Trophoblast cell (in vitro differentiated cells and primary cell): ENCODE data around the gene ARPC4.

ENCODE experiments used
- DNase-seq, 2 donors: peaks; one replicate each; pipeline ENCODE4 v3.0.0-alpha.2; 2016
- H2AFZ ChIP-seq: 2 replicates; pipeline ENCODE4 v1.6.1; 2013; ENCODE audit warnings: low read length, moderate library complexity, mild to moderate bottlenecking; ENCODE audit not compliant: insufficient read depth, poor library complexity
- H2AK5ac ChIP-seq: 2 replicates; pipeline ENCODE4 v1.6.1; 2013; ENCODE audit warnings: mild to moderate bottlenecking, low read length
- H2BK120ac ChIP-seq: 2 replicates; pipeline ENCODE4 v1.6.1; 2013; ENCODE audit warnings: low read length, mild to moderate bottlenecking, moderate library complexity; ENCODE audit not compliant: insufficient read depth, poor library complexity
- H2BK12ac ChIP-seq: 2 replicates; pipeline ENCODE4 v1.6.1; 2013; ENCODE audit warnings: mild to moderate bottlenecking, low read length, moderate library complexity
- H2BK5ac ChIP-seq: 2 replicates; pipeline ENCODE4 v1.6.1; 2013; ENCODE audit warnings: low read length, low read depth, moderate library complexity, mild to moderate bottlenecking; ENCODE audit not compliant: poor library complexity
- H3K14ac ChIP-seq: 2 replicates; pipeline ENCODE4 v1.6.1; 2013; ENCODE audit warnings: mild to moderate bottlenecking, low read length
- H3K18ac ChIP-seq: 2 replicates; pipeline ENCODE4 v1.6.1; 2013; ENCODE audit warnings: mild to moderate bottlenecking, low read length
- H3K23ac ChIP-seq: 2 replicates; pipeline ENCODE4 v1.6.1; 2013; ENCODE audit warnings: low read length
- H3K27ac ChIP-seq: 2 replicates; pipeline ENCODE4 v1.5.1; 2013; ENCODE audit warnings: low read depth, mild to moderate bottlenecking, inconsistent platforms, low read length, moderate library complexity
- H3K27me3 ChIP-seq: 2 replicates; pipeline ENCODE4 v1.6.1; 2013; ENCODE audit warnings: inconsistent platforms, mild to moderate bottlenecking, low read length, moderate library complexity; ENCODE audit not compliant: insufficient read depth
- H3K36me3 ChIP-seq, 2 experiments: 1 replicate in 1 of 2; 2 replicates in 1 of 2; pipeline ENCODE4 v1.6.1; 2013; ENCODE audit warnings: low read length in 2 of 2, mild to moderate bottlenecking in 2 of 2, moderate library complexity in 1 of 2; ENCODE audit not compliant: insufficient read depth in 2 of 2, control insufficient read depth in 1 of 2
- H3K4ac ChIP-seq: 2 replicates; pipeline ENCODE4 v1.6.1; 2013; ENCODE audit warnings: low read depth, mild to moderate bottlenecking, low read length, moderate library complexity
- H3K4me1 ChIP-seq, 2 experiments: 1 replicate in 1 of 2; 2 replicates in 1 of 2; pipeline ENCODE4 v1.6.1; 2013; ENCODE audit warnings: low read length in 2 of 2, mild to moderate bottlenecking in 2 of 2, moderate library complexity in 1 of 2; ENCODE audit not compliant: insufficient read depth in 2 of 2, control insufficient read depth in 1 of 2
- H3K4me2 ChIP-seq: 2 replicates; pipeline ENCODE4 v1.6.1; 2013; ENCODE audit warnings: inconsistent platforms, mild to moderate bottlenecking, low read length, moderate library complexity
- H3K4me3 ChIP-seq: 2 replicates; pipeline ENCODE4 v1.5.1; 2013; ENCODE audit warnings: mild to moderate bottlenecking, low read depth, low read length, inconsistent platforms
- H3K79me1 ChIP-seq: one replicate; pipeline ENCODE4 v1.6.1; 2013; ENCODE audit warnings: low read length
- H3K79me2 ChIP-seq: 2 replicates; pipeline ENCODE4 v1.6.1; 2013; ENCODE audit warnings: low read length, mild to moderate bottlenecking; ENCODE audit not compliant: control insufficient read depth, insufficient read depth, poor library complexity
- H3K9ac ChIP-seq: 2 replicates; pipeline ENCODE4 v1.6.1; 2013; ENCODE audit warnings: mild to moderate bottlenecking, low read length
- H3K9me3 ChIP-seq: 2 replicates; pipeline ENCODE4 v1.6.1; 2013; ENCODE audit warnings: low read depth, mild to moderate bottlenecking, control low read depth, inconsistent platforms, low read length; ENCODE audit not compliant: insufficient read depth
- H4K12ac ChIP-seq: 2 replicates; pipeline ENCODE4 v1.6.1; 2013; ENCODE audit warnings: low read depth, mild to moderate bottlenecking, low read length, moderate library complexity
- H4K8ac ChIP-seq: 2 replicates; pipeline ENCODE4 v1.6.1; 2013; ENCODE audit warnings: low read depth, mild to moderate bottlenecking, low read length, moderate library complexity
- H4K91ac ChIP-seq: one replicate; pipeline ENCODE4 v1.6.1; 2013; ENCODE audit warnings: low read depth, mild to moderate bottlenecking, low read length, moderate library complexity
- WGBS: extraction: QIAGEN DNeasy Blood & Tissue Kit; methylation state at CpG from one replicate; pipeline ENCODE4 v1.1.7; 2013; ENCODE audit warnings: missing lambda C conversion rate; ENCODE audit not compliant: insufficient read length, insufficient coverage; ENCODE audit errors: extremely low coverage; 5-methylcytosine and 5-hydroxymethylcytosine counted together

ARPC4 gene

DNA sequence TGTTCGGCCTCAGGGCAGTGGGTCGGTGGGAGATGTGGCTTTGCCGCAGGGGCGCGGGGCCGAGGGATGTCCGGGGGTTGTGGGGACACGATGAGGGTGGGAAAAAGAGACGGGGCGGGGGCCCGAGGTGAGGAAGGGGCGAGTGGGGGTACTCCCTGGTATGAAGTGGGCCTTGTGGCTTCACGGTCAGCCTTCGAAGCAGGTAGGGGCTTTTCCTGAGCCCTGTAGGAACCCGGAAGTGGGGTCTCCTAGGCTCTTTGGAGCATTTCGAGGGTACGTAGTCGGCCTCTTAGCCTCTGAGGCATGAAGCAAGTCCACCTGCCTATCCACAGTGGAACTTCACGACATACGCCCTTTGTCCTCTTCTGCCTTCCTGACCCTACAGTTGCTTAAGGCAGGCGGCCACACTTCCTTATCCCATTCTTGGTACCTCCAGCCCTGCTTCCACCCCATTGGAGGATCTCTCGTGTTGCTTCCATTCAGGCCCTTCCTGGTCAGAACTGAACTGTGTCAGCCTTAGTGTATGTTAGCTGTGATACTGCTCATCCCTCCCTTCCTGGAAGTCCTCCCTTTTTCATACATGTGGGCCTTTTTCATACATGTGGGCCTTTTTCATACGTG lies 389 bp downstream of the ARPC4 start:
- H2BK120ac ChIP-seq: peak overlapping the region; percentile 87
- H3K79me2 ChIP-seq: peaks cover 12% of the 10 kb centered on the region
- H3K27ac ChIP-seq: peak overlapping the region; percentile 89
- peak overlapping the region; percentile 55 for H2BK5ac ChIP-seq
- peak overlapping the region; percentile 95 for H4K91ac ChIP-seq
- H2BK12ac ChIP-seq: no peak overlapping the region
- peaks cover 14% of the 10 kb centered on the region for H3K79me1 ChIP-seq
- H4K8ac ChIP-seq: peak overlapping the region; percentile 88
- H3K9ac ChIP-seq: peak overlapping the region; percentile 89
- H3K18ac ChIP-seq: peak overlapping the region; percentile 60
- peak overlapping the region; percentile 61 for H2AK5ac ChIP-seq
- H3K4me1 ChIP-seq: peaks cover 3% of the 10 kb centered on the region in 2 experiments
- peak overlapping the region; percentile 42 for H3K4ac ChIP-seq
- H4K12ac ChIP-seq: peak overlapping the region; percentile 85
- no peak overlapping the region for H3K23ac ChIP-seq
- peak overlapping the region; percentile 72 for H3K4me2 ChIP-seq
- H3K27me3 ChIP-seq: no peaks in the 10 kb centered on the region
- H2AFZ ChIP-seq: peak overlapping the region; percentile 58
- no peaks in the 10 kb centered on the region for H3K9me3 ChIP-seq
- WGBS: no CpG with 5 or more reads among the region's 23 CpGs
- peak; percentile 81 to 88 for DNase-seq
- H3K36me3 ChIP-seq: peaks cover 17 to 33% of the 10 kb centered on the region in 2 experiments
- H3K14ac ChIP-seq: peak overlapping the region; percentile 93
- peak overlapping the region; percentile 93 for H3K4me3 ChIP-seq

DNA sequence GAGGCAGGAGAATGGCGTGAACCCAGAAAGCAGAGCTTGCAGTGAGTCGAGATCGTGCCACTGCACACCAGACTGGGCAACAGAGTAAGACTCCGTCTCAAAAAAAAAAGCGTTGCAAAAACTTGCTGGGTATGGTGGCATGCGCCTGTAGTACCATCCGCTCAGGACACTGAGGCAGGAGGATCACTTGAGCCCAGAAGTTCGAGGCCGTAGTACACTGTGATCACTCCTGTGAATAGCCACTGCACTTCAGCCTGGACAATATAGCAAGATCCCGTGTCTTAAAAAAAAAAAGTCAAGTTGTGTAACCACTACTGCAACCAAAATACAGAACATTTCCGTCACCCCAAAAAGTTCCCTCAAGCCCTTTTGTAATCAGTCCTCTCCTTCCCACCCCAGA lies 1.5 kb downstream of the ARPC4 start:
- Histone ChIP-seq H4K8ac (no peak overlapping the region), H3K27me3 (no peaks in the 10 kb centered on the region), H4K91ac (no peak overlapping the region), H2BK5ac (no peak overlapping the region), H2BK120ac (no peak overlapping the region), H2AK5ac (no peak overlapping the region), H3K36me3 (peaks cover 19 to 33% of the 10 kb centered on the region in 2 experiments), H3K4me3 (no peak overlapping the region), H3K14ac (no peak overlapping the region), H3K23ac (no peak overlapping the region), H3K4ac (peak overlapping the region; percentile 76), H3K4me2 (no peak overlapping the region), H4K12ac (no peak overlapping the region), H3K79me1 (peaks cover 14% of the 10 kb centered on the region), H2BK12ac (no peak overlapping the region), H3K9ac (no peak overlapping the region), H3K4me1 (peaks cover 3% of the 10 kb centered on the region in 2 experiments), H3K79me2 (peaks cover 12% of the 10 kb centered on the region), H3K27ac (no peak overlapping the region), H3K9me3 (no peaks in the 10 kb centered on the region), H3K18ac (no peak overlapping the region), H2AFZ (no peak overlapping the region)
- no CpG with 5 or more reads among the region's 11 CpGs for WGBS
- no peak for DNase-seq

DNA sequence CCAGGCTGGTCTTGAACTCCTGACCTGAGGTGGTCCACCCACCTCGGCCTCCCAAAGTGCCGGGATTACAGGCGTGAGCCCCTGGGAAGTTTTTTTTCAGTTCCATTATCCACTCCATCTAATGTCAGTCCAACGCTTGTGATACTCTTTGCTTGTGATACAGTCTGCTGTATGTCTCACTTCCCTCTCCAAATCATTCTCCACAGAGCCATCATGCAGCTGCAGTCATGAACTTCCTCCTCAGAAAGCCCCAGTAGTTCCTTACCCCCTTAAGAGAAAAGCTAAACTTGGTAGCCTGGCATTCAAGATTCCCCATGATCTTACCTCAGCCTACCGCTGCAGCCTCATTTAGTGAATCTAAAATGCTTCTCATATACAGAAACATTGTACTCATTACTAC lies 2.3 kb downstream of the ARPC4 start:
- Histone ChIP-seq H4K12ac (no peak overlapping the region), H3K14ac (no peak overlapping the region), H2BK12ac (no peak overlapping the region), H3K79me2 (peaks cover 12% of the 10 kb centered on the region), H3K79me1 (peaks cover 14% of the 10 kb centered on the region), H3K4me3 (no peak overlapping the region), H3K27ac (no peak overlapping the region), H3K9me3 (no peaks in the 10 kb centered on the region), H3K9ac (no peak overlapping the region), H3K4me1 (peaks cover 3% of the 10 kb centered on the region in 2 experiments), H3K23ac (no peak overlapping the region), H4K8ac (no peak overlapping the region), H3K4ac (peak overlapping the region; percentile 39), H2BK5ac (no peak overlapping the region), H3K36me3 (peaks cover 22 to 37% of the 10 kb centered on the region in 2 experiments), H2BK120ac (no peak overlapping the region), H2AFZ (no peak overlapping the region), H2AK5ac (no peak overlapping the region), H4K91ac (no peak overlapping the region), H3K27me3 (no peaks in the 10 kb centered on the region), H3K18ac (no peak overlapping the region), H3K4me2 (no peak overlapping the region)
- no peak for DNase-seq
- no CpG with 5 or more reads among the region's 5 CpGs for WGBS

DNA sequence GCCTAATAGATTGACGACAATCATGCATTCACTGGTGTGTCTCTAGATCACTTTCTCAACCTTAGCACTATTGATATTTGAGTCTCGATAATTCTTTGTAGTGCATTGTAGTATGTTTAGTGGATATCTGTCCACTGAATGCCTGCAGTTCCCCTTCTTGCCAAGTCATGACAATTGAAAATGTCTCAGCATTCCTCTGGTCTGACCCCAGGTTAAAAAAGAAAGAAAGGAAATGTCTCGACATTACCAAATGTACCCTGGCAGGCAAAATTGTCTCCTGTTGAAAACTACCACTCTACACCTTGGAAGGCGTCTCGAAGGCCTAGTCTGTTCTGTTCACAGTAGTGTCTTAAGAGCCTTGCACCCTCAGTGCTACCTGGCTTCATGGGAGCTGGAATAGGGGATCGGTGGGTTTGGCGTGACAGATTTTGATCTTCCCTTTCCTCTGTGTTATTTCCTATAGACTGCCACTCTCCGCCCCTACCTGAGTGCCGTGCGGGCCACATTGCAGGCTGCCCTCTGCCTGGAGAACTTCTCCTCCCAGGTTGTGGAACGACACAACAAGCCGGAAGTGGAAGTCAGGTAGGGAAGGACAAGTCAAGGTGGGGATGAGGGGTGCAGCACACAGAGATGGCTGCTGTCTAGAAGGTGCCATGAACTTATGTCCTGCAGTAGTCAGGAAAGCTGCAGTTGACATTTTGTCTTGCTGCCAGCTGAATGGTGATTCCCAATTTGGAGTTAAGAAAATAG lies 4.5 kb downstream of the ARPC4 start:
- H3K4me3 ChIP-seq: no peak overlapping the region

More for the DNA sequence above, 4.5 kb downstream of the ARPC4 start:
- H2AK5ac ChIP-seq: no peak overlapping the region
- H3K79me1 ChIP-seq: peaks cover 11% of the 10 kb centered on the region
- H3K36me3 ChIP-seq: peaks cover 32 to 50% of the 10 kb centered on the region in 2 experiments
- no peak for DNase-seq
- H2AFZ ChIP-seq: no peak overlapping the region
- no peaks in the 10 kb centered on the region for H3K4me1 ChIP-seq
- no peak overlapping the region for H3K4ac ChIP-seq
- H2BK120ac ChIP-seq: no peak overlapping the region
- no peak overlapping the region for H3K4me2 ChIP-seq
- H3K23ac ChIP-seq: no peak overlapping the region
- H4K8ac ChIP-seq: no peak overlapping the region
- no peaks in the 10 kb centered on the region for H3K9me3 ChIP-seq
- H3K14ac ChIP-seq: no peak overlapping the region
- H4K91ac ChIP-seq: no peak overlapping the region
- no peaks in the 10 kb centered on the region for H3K27me3 ChIP-seq
- H2BK5ac ChIP-seq: no peak overlapping the region
- H3K18ac ChIP-seq: no peak overlapping the region
- no peak overlapping the region for H4K12ac ChIP-seq
- no CpG with 5 or more reads among the region's 12 CpGs for WGBS
- H2BK12ac ChIP-seq: no peak overlapping the region
- no peak overlapping the region for H3K27ac ChIP-seq
- peak overlapping the region; percentile 5 for H3K9ac ChIP-seq
- H3K79me2 ChIP-seq: peaks cover 12% of the 10 kb centered on the region
